ENCODE data around the gene PDGFRB.
A peak's percentile ranks its signal among the peaks of the same experiment; 100 is the strongest.

Gene PDGFRB

DNA sequence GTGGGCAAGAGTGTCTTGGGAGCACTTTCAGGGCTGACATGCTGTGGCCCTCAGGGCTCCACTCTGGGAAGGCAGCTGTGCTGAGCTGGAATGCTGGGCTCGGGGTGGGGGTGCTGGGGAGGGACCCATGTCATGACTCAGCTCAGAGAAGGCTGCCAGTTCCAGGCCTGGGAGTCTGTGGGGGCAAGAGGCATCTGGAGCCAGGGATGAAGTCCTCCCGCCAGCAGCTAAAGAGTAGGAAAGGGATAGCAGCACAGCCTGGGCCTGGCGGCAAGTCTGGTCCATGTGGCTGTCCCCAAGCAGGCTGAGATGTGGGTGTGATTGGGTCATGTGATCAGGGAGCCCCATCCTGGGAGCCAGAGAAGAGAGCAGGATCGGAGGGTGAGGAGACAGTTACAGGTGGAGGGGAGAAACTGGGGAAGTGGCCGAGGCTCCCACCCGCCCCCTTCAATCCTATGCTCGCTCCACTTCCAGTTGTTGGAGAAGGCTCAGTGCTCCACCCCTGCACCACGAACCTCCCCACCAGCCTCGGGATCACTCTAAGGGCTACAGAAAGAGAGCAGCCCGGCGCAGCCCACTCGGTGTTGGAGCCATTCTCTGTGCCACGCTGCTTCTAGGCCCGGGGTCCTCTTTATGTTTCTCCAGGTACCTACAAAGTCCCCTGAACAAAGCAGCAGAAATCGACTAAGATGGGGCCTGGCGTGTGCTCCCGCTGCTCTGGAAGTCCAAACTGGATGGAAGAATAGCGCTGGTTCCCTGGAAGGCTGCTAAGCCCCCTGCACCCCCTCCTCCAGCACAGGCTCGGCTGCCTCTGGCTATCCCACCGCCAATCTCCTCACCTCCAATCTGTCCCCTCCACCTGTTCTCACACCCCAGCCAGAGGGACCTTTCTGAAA lies 12.0 kb downstream of the PDGFRB start:
- no peak for DNase-seq

- DNase-seq = peak; percentile 56 to 72
Observed at GRCh38 chr5:150142959-150143349, 12.7 kb downstream of the PDGFRB start.

GRCh38 chr5:150142185-150142958 lies 13.3 kb downstream of the PDGFRB start:
- no peak for DNase-seq

- no peak for DNase-seq
Observed at GRCh38 chr5:150141544-150142184, 14.0 kb downstream of the PDGFRB start.

- DNase-seq = no peak
Observed at GRCh38 chr5:150140830-150141229, 14.8 kb downstream of the PDGFRB start.

GRCh38 chr5:150139334-150139733 lies 16.3 kb downstream of the PDGFRB start:
- no peak for DNase-seq

DNA sequence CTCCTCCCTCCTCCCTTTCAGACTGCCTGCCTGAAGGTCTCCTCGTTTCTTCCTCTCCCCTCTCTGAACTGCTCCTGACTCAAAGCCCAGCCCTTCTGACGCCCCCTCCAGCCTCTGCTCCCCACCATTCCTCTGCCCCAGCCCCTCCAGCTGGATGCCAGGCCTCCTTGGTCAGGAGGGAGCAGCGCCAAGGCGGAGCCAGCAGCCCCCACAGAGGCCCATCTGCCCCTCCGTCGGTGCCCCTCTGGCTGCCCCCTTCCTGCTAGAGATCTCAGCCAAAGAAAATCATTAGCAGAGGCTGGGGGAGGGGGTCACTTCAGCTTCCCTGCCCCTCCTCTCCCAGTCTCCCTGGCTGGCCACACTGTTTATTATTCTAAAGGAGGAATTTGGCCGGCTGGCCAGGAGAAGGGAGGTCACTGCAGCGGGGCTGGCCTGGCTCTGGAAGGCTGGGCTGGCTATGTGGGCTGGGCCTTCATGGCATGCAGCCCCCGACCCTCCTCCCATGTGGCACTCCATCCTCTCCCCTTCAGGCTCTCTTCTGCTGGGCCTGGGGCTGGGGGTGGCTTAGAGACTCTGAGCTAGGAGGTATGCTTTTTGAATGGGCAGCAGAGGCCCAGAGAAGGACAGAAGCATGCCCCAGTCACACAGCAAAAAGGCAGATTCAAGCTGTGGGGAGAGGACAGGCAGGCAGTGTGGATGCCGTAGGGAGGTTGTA lies 16.9 kb downstream of the PDGFRB start:
- DNase-seq = no peak

GRCh38 chr5:150137997-150138396 lies 17.6 kb downstream of the PDGFRB start:
- DNase-seq = no peak

GRCh38 chr5:150137168-150137957 lies 18.3 kb downstream of the PDGFRB start:
- DNase-seq = no peak

- DNase-seq = no peak
Observed at GRCh38 chr5:150136305-150137167, 19.1 kb downstream of the PDGFRB start.

GRCh38 chr5:150135557-150136304 lies 19.9 kb downstream of the PDGFRB start:
- no peak for DNase-seq

DNA sequence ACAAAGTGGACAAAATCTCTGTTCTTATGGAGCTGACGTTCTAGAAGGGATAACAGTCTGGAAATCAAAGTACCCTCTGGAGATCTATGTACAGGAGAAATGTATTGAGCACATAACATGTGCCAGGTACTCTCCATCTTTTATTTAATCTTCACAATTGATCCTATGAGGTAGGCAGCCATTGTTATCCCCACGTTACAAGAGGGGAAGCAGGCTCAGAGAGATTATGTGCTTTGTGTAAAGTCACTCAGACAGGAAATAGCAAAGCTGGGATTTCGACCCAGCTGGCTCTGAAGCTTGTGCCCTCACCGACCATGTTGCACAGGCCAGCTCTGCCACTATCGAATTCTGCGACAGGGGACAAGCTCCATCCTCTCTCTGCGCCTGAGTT lies 21.5 kb downstream of the PDGFRB start:
- DNase-seq = no peak

GRCh38 chr5:150133581-150134197 lies 22.0 kb downstream of the PDGFRB start:
- DNase-seq = no peak

GRCh38 chr5:150132740-150133139 lies 22.9 kb downstream of the PDGFRB start:
- no peak for DNase-seq

- no peak for DNase-seq
Observed at GRCh38 chr5:150131978-150132694, 23.5 kb downstream of the PDGFRB start.

- no peak for DNase-seq
Observed at GRCh38 chr5:150131461-150131860, 24.2 kb downstream of the PDGFRB start.

DNA sequence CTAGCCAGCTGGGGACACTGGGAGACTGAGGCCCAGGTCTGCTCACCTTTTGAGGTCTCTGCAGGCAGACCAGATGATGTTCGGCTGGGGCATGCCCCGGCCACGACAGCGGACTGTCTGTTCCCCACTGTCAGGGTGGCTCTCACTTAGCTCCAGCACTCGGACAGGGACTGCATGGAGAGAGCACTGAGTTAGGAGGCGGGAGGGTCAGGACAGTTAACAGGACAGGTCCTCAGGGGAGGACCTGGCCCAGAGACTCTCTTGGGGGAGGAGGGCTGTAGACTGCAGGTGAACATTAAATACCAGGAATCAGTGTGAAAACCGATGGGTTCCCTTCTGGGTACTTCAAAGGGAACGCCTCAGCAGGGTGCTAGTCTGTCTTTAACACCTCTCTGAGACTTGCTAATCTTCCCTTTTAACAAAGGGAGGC lies 25.1 kb downstream of the PDGFRB start:
- DNase-seq = no peak

GRCh38 chr5:150129813-150130492 lies 25.7 kb downstream of the PDGFRB start:
- peak; percentile 52 to 90 for DNase-seq

DNA sequence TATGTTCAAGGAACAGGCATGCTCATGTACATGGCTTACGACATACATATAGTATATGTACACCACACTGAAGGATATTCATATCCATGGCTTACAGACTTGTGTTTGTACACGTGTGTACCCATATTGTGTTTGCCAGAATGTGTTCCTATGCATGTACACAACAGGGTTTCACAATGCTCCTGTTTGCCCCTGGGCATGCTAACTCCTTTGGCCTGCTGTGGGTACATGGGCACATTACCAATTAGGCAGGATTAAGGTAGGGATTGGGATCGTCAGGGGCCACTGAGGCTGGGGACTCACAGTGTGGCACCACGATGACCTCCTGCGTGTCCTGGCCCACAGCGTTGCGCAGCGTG lies 26.2 kb downstream of the PDGFRB start:
- no peak for DNase-seq
